Measurements from ENCODE around the gene SIVA1.

Gene SIVA1

GRCh38 chr14:104743461-104744380, 9.2 kb upstream of the SIVA1 start:
- Histone ChIP-seq H3K9ac (ENCODE audit: low read length) (no peak overlapping the region), H3K4me2 (ENCODE audit: low read depth, low read length) (no peak overlapping the region), H4K20me1 (ENCODE audit: insufficient read depth, low read length) (no peaks in the 10 kb centered on the region), H3K4me3 (ENCODE audit: low read length) (no peak overlapping the region), H3K79me2 (ENCODE audit: low read length) (no peaks in the 10 kb centered on the region), H3K36me3 (replicated peaks; ENCODE audit: insufficient read depth, low read length) (no peaks in the 10 kb centered on the region), H3F3A (ENCODE audit: insufficient read depth, low read length) (no peaks in the 10 kb centered on the region), H3K4me1 (ENCODE audit: low read length) (no peaks in the 10 kb centered on the region), H3K9me2 (replicated peaks; ENCODE audit: insufficient read depth, low read length) (no peaks in the 10 kb centered on the region), H3K27ac (ENCODE audit: low read length) (no peak overlapping the region), H3K27me3 (replicated peaks; ENCODE audit: insufficient read depth, low read length) (peaks cover 48% of the 10 kb centered on the region), H3K9me3 (replicated peaks; ENCODE audit: insufficient read depth, low read length) (no peaks in the 10 kb centered on the region), H2AFZ (ENCODE audit: low read length) (no peak overlapping the region)
- no peak for DNase-seq
- TF ChIP-seq CTCF (IDR thresholded peaks at IDR 0.05; ENCODE audit: low read length) = no peak
- TF ChIP-seq EZH2 (optimal IDR thresholded peaks at IDR 0.05; ENCODE audit: low read depth, low read length) = no peak
- no peak for TF ChIP-seq EZH2phosphoT487 (IDR thresholded peaks at IDR 0.05; ENCODE audit: low read length)

- Histone ChIP-seq H3F3A (ENCODE audit: insufficient read depth, low read length) (no peaks in the 10 kb centered on the region), H2AFZ (ENCODE audit: low read length) (no peak overlapping the region), H3K4me3 (ENCODE audit: low read length) (no peak overlapping the region), H3K9me2 (replicated peaks; ENCODE audit: insufficient read depth, low read length) (no peaks in the 10 kb centered on the region), H3K79me2 (ENCODE audit: low read length) (no peaks in the 10 kb centered on the region), H3K9me3 (replicated peaks; ENCODE audit: insufficient read depth, low read length) (no peaks in the 10 kb centered on the region), H3K4me1 (ENCODE audit: low read length) (no peaks in the 10 kb centered on the region), H3K4me2 (ENCODE audit: low read depth, low read length) (no peak overlapping the region), H3K27ac (ENCODE audit: low read length) (no peak overlapping the region), H3K36me3 (replicated peaks; ENCODE audit: insufficient read depth, low read length) (no peaks in the 10 kb centered on the region), H3K27me3 (replicated peaks; ENCODE audit: insufficient read depth, low read length) (peaks cover 41% of the 10 kb centered on the region), H4K20me1 (ENCODE audit: insufficient read depth, low read length) (no peaks in the 10 kb centered on the region), H3K9ac (ENCODE audit: low read length) (no peak overlapping the region)
- no peak for DNase-seq
- TF ChIP-seq CTCF (IDR thresholded peaks at IDR 0.05; ENCODE audit: low read length) = no peak
Observed at GRCh38 chr14:104744484-104744883, 8.5 kb upstream of the SIVA1 start.

DNA sequence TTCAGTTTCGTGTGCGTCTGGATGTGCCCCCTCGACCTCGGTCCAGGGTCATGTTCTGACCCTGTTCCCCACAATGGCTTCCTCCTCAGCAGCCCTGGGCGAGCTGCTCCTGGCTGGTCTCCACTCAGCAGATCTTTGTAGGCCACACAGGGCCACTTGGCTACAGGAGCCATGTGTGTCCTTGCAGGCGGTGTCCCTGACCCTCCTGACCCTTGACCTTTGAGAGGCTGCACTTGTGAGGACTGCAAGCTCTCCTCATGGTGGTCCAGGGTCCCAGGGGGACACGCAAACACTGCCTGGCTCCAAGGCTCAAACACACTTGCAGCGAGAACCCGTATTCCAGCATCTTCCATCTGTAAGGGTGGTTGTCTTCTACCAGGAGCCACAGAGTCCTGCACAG, 7.5 kb upstream of the SIVA1 start:
- Histone ChIP-seq H3K27me3 (replicated peaks; ENCODE audit: insufficient read depth, low read length) (peaks cover 33% of the 10 kb centered on the region), H3K4me2 (ENCODE audit: low read depth, low read length) (no peak overlapping the region), H3K4me1 (ENCODE audit: low read length) (no peaks in the 10 kb centered on the region), H3K9me2 (replicated peaks; ENCODE audit: insufficient read depth, low read length) (no peaks in the 10 kb centered on the region), H4K20me1 (ENCODE audit: insufficient read depth, low read length) (no peaks in the 10 kb centered on the region), H3K79me2 (ENCODE audit: low read length) (no peaks in the 10 kb centered on the region), H3K27ac (ENCODE audit: low read length) (no peak overlapping the region), H3K36me3 (replicated peaks; ENCODE audit: insufficient read depth, low read length) (no peaks in the 10 kb centered on the region), H3K4me3 (ENCODE audit: low read length) (no peak overlapping the region), H3K9ac (ENCODE audit: low read length) (no peak overlapping the region), H3K9me3 (replicated peaks; ENCODE audit: insufficient read depth, low read length) (no peaks in the 10 kb centered on the region), H2AFZ (ENCODE audit: low read length) (no peak overlapping the region), H3F3A (ENCODE audit: insufficient read depth, low read length) (no peaks in the 10 kb centered on the region)
- no peak for TF ChIP-seq EZH2phosphoT487 (IDR thresholded peaks at IDR 0.05; ENCODE audit: low read length)
- no peak for TF ChIP-seq EZH2 (optimal IDR thresholded peaks at IDR 0.05; ENCODE audit: low read depth, low read length)
- TF ChIP-seq CTCF (IDR thresholded peaks at IDR 0.05; ENCODE audit: low read length) = no peak
- no peak for DNase-seq
